Right lobe of liver (tissue), 4 donors: Measurements from ENCODE around the gene PCED1A.

Source experiments
- CTCF ChIP-seq, 4 donors: fragments of 200-600 bp in 3 of 4; fragments of 450-650 bp in 1 of 4; IDR thresholded peaks; one replicate each; pipeline versions ENCODE4 v1.5.1 to v1.8.0; 2016 to 2022; ENCODE audit warnings: antibody characterized with exemption in 4 of 4, mild to moderate bottlenecking in 2 of 4
- POLR2A ChIP-seq: fragments of 450-650 bp; IDR thresholded peaks from one replicate; pipeline ENCODE4 v1.6.1; 2017; ENCODE audit warnings: antibody characterized with exemption, mild to moderate bottlenecking
- donor health status: DM: no; HTN: no; CAD: no.
- donor health status: DM: no; HTN: no; CAD: no.
- donor health status: DM: no; HTN: yes; CAD: no.

- no peak for TF ChIP-seq CTCF (IDR thresholded peaks at IDR 0.05)
- TF ChIP-seq POLR2A, result no peak
These were observed 720 bp downstream of the PCED1A start for GRCh38 chr20:2839732-2840137.
